Measurements from ENCODE around the gene RAB33A.
"Not testable (repeated sequence)": the region's sequence is repeated elsewhere in the genome, so short reads cannot be mapped to it uniquely, and the experiment has no call there.

The RAB33A gene

DNA sequence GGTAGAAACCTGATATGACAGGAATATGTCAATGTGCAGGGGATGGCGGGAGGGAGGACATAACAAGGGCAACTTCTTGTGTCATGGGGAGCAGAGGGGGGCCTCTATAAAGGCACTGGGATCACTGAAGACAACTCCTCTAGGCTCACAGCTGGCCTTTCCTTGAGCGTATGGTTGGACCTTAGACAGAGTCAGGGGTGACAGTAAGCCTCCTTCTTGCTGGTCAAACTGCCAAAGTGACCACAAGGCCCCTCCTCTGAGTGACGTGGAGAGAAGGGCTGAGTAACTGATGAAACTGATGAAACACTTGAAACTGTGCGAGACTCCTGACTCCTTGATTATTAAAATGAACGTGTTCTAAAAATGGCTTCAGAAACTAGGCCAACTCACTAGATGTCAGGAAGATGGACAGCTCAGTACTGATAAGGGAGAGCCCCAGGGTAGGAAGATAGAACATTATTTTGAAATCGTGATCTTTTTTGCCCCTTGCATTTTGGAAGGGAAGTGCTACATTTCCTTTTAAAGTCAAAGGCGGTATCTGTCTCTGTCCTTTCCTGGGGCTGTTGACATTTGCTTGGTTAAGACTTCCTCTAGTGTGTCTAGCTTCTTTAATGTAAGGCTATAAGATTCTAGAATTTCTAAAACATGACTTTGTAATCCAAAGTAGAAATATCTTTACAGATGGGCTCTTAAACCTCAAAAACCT is 1.6 kb downstream of the RAB33A start:
- peak; percentile 86 for DNase-seq

GRCh38 chrX:130174045-130174704 is 2.4 kb downstream of the RAB33A start:
- peak; percentile 81 for DNase-seq

- no peak for DNase-seq
Observed at GRCh38 chrX:130174937-130175336, 3.2 kb downstream of the RAB33A start.

DNA sequence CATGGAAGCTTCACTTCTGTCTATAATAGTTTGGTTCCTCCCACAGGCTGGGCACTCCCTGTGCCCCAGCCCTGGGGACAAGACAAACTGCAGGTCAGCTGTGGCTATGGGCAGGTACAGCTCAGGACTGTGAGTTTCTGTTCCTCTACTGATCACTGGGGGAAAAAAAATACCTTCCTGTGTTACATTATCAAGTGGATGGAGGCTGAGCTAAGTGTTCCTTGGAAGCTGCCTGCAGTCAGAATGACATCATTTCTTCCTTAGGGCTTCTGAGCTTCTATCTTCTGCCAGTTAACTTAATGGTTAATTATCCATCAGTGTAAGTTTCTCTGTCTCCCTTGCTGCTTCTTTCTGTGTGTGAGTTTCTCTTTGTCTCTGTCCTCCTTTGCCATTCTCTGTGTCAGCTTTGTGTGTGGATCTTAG is 4.6 kb downstream of the RAB33A start:
- DNase-seq: peak; percentile 25

DNA sequence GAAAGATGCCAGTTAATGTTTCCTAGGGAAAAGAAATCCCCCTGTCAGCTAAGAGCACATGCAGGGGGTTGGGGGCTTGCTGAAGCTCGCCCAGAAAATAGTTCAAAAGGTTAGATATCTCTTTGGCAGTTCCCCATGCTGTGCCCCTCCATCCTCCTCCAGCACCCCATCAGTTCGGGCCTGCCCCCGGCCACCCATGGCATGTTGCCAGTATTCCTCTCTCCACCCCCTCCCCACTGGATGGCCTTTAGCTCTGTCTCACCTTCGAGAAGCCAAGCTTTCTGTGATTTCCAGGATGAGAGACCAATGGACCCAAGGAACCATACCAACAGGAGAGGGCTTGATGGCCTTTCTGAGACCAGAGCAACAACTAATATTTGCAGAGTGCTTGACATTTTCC is 5.2 kb downstream of the RAB33A start:
- DNase-seq: no peak

GRCh38 chrX:130179170-130179569 is 7.4 kb downstream of the RAB33A start:
- DNase-seq: no peak

GRCh38 chrX:130179579-130180215 is 7.9 kb downstream of the RAB33A start:
- DNase-seq: no peak

DNA sequence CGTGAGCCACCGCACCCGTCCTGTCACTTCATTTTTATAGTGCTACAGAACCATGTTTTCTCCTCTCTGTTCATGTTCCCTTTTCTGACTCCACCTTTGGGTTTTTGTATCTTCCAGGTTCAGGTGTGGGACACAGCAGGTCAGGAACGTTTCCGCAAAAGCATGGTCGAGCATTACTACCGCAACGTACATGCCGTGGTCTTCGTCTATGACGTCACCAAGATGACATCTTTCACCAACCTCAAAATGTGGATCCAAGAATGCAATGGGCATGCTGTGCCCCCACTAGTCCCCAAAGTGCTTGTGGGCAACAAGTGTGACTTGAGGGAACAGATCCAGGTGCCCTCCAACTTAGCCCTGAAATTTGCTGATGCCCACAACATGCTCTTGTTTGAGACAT is 12.4 kb downstream of the RAB33A start:
- no peak for DNase-seq

DNA sequence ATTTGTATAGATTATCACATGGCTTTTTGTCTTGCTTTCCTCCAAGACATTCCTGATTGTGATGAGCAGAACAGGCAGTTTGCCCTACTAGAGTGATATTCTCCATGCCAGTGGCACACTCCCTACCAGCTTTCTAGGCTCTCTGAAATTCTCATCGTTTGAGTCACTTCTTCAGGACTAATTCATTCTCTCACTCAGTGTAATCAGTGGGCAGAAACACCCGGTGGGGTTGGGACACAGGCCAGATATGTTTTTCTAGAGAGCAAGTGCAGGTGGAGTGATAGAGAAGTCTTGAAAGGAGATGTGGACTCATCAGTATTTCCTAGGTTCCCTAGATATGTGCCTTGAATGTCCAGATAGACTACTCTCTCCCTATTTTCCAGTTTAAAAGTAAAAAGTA is 13.1 kb downstream of the RAB33A start:
- no peak for DNase-seq

GRCh38 chrX:130186651-130187050 is 14.9 kb downstream of the RAB33A start:
- DNase-seq: no peak

DNA sequence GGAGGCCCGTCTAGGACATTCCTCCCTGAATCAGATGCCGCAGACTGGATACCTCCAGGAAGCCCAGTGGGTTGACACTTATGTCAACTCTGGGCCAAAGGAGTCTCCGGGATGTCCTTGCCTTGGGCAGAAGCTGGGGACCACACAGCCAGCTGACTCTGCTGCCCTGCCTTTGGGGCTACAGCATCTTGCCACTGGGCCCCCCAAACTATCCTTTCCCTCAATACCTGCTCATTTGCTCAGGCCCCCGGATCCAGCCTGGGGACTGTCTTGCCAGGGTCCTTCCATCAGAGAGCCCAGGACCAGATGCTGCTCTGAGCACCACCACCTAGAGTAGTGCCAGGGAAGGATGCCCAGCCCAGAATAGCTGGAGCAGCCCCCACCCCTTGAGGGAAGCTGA is 19.0 kb downstream of the RAB33A start:
- no peak for DNase-seq

DNA sequence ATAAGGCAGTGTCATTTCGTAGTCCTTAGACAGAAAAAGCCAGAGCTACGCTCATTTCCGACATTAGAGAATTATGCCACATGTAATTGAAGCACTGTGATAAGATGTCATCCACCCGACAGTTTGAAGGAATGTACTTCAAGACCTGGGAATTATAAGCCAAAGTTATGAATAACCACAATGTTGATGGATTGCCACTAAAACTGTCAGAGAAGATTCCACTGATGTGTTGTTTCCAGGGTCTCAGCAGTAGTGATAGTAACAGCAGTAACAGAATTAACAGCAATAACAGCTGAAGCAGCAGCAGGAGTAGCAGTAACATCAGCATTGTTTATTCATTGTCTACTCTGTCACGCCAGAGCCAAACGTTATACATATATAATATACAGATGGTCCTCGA is 24.7 kb downstream of the RAB33A start:
- no peak for DNase-seq

GRCh38 chrX:130197464-130197863 is 25.7 kb downstream of the RAB33A start:
- DNase-seq: no peak

- DNase-seq: no peak
Observed at GRCh38 chrX:130204647-130205046, 32.9 kb downstream of the RAB33A start.

DNA sequence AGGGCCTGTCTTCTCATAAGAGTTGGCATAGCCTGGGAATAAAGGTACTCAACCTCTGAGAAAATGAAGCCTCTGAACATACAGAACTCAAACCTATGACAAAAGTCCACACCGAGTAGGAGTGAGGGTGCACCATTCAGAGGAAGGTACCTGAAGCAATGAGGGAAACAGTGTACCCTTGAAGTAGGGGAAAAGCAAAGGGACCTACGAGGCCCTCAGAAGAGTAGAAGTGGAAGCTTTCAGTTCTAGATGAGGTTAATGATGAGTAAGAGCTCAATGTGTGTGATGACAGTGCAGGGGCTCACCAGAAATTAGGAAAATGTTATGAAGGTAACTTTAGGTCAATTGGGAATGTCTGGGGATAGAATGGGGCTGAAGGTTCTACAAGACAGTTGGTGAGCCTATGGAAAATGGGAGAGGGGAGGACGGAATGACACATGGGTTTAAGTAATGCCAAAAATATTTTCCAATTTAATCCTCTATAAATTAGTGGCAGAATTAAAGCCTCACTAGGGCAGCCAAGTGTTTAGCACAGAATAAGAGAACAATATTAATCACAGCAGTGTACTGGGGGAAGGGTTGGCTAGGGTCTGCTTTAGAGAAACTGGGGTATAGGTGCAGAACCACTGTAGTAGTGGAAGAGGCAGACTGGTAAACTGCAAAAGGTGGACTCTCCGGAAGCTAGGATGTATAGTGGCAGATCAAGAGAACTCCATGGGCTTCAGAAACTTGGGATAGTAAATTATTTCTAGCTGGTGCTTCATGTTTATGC is 39.8 kb downstream of the RAB33A start:
- DNase-seq: no peak

GRCh38 chrX:130212371-130212770 is 40.6 kb downstream of the RAB33A start:
- DNase-seq: no peak

DNA sequence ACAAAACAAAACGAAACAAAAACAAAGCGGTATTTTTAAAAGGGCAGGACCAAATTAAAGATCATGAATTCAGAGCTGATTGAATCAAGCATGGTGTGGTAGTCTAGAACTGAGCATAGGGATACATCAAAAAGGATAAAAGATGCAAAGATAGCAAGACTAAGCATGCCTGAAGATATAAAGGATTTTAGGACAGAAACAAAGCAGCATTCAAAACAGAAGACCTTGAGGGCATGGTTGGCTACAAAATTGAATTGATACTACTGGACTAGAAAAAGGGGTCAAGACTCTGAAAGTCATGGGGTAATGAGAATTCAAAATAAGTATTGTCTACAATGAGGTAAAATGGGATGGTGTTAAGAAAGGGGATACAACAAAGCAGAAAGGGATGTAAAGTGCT is 41.6 kb downstream of the RAB33A start:
- DNase-seq: no peak

GRCh38 chrX:130216320-130216719 is 44.6 kb downstream of the RAB33A start:
- no peak for DNase-seq

- DNase-seq: no peak
Observed at GRCh38 chrX:130224810-130225209, 53.0 kb downstream of the RAB33A start.

- no peak for DNase-seq
Observed at GRCh38 chrX:130228871-130229270, 57.1 kb downstream of the RAB33A start.

GRCh38 chrX:130231184-130231583 is 59.4 kb downstream of the RAB33A start:
- DNase-seq: not testable (repeated sequence)
